Endothelial cell (in vitro differentiated cells): ENCODE measurements around the gene FBXO3. TPM values are rescaled to one million over a fixed set of nuclear protein-coding genes. Genes with fewer than 3 reads are reported as not detected.

ENCODE experiments used
- DNase-seq: peaks from one replicate; pipeline ENCODE4 v3.0.0; 2021; ENCODE audit warnings: low spot score
- H3K27ac Mint-ChIP-seq: one replicate; pipeline ENCODE4 v1.8.0; 2021; ENCODE audit warnings: mixed read lengths, inconsistent platforms; ENCODE audit not compliant: unreplicated experiment
- H3K27me3 Mint-ChIP-seq: one replicate; pipeline ENCODE4 v1.8.0; 2021; ENCODE audit warnings: mild to moderate bottlenecking, moderate library complexity, mixed read lengths, inconsistent platforms; ENCODE audit not compliant: unreplicated experiment
- H3K36me3 Mint-ChIP-seq: one replicate; pipeline ENCODE4 v1.8.0; 2021; ENCODE audit warnings: mild to moderate bottlenecking, low read depth, mixed read lengths, inconsistent platforms; ENCODE audit not compliant: unreplicated experiment
- H3K4me1 Mint-ChIP-seq: one replicate; pipeline ENCODE4 v1.8.0; 2021; ENCODE audit warnings: mild to moderate bottlenecking, mixed read lengths, inconsistent platforms; ENCODE audit not compliant: unreplicated experiment
- H3K4me3 Mint-ChIP-seq: one replicate; pipeline ENCODE4 v1.8.0; 2021; ENCODE audit warnings: mild to moderate bottlenecking, mixed read lengths, inconsistent platforms; ENCODE audit not compliant: unreplicated experiment
- H3K9me3 Mint-ChIP-seq: one replicate; pipeline ENCODE4 v1.8.0; 2021; ENCODE audit warnings: mixed read lengths, inconsistent platforms; ENCODE audit not compliant: unreplicated experiment
- CTCF ChIP-seq: fragments of 200-600 bp; sonication (generic); IDR thresholded peaks from one replicate; pipeline ENCODE4 v1.5.0; 2021; ENCODE audit warnings: antibody characterized with exemption; ENCODE audit not compliant: unreplicated experiment
- total RNA-seq: library from RNA; stranded (reverse); fragmentation: NEBNext Ultra II Directional; extraction: Animal tissue kit (Norgen Biotek cat#: 25700); gene quantifications from one replicate; pipeline ENCODE4 v1.2.1, GENCODE V29; 2021; ENCODE audit not compliant: unreplicated experiment

FBXO3 gene
- total RNA-seq, 1 donor from 2014 or later, result 22.6 TPM

- H3K4me1 Mint-ChIP-seq, result peaks cover 17% of the 10 kb centered on the region
- no peak for DNase-seq
These were observed 38.8 kb downstream of the FBXO3 start for GRCh38 chr11:33735271-33736147.

GRCh38 chr11:33734441-33735270 is 39.7 kb downstream of the FBXO3 start:
- peaks cover 5% of the 10 kb centered on the region for H3K36me3 Mint-ChIP-seq
- TF ChIP-seq CTCF, result no peak
- no peak overlapping the region for H3K27ac Mint-ChIP-seq
- H3K27me3 Mint-ChIP-seq, result no peaks in the 10 kb centered on the region
- H3K4me1 Mint-ChIP-seq, result peaks cover 17% of the 10 kb centered on the region
- H3K4me3 Mint-ChIP-seq, result peak overlapping the region; percentile 91
- H3K9me3 Mint-ChIP-seq, result no peaks in the 10 kb centered on the region
- DNase-seq, result no peak

More at GRCh38 chr11:33735271-33736147, 38.8 kb downstream of the FBXO3 start:
- TF ChIP-seq CTCF, result no peak
- Mint-ChIP-seq H3K27me3 (no peaks in the 10 kb centered on the region), H3K36me3 (peaks cover 5% of the 10 kb centered on the region), H3K4me3 (peak overlapping the region; percentile 91), H3K27ac (no peak overlapping the region), H3K9me3 (no peaks in the 10 kb centered on the region)

- Mint-ChIP-seq H3K4me3 (no peak overlapping the region), H3K4me1 (peaks cover 17% of the 10 kb centered on the region), H3K36me3 (peaks cover 5% of the 10 kb centered on the region), H3K9me3 (no peaks in the 10 kb centered on the region), H3K27me3 (no peaks in the 10 kb centered on the region), H3K27ac (no peak overlapping the region)
- no peak for DNase-seq
- no peak for TF ChIP-seq CTCF
These were observed 40.3 kb downstream of the FBXO3 start for GRCh38 chr11:33733980-33734379.

- no peaks in the 10 kb centered on the region for H3K9me3 Mint-ChIP-seq
- DNase-seq, result no peak
- H3K4me3 Mint-ChIP-seq, result no peak overlapping the region
- no peak for TF ChIP-seq CTCF
- H3K4me1 Mint-ChIP-seq, result peaks cover 14% of the 10 kb centered on the region
- H3K27ac Mint-ChIP-seq, result no peak overlapping the region
- H3K27me3 Mint-ChIP-seq, result no peaks in the 10 kb centered on the region
- peaks cover 5% of the 10 kb centered on the region for H3K36me3 Mint-ChIP-seq
These were observed 42.4 kb downstream of the FBXO3 start for GRCh38 chr11:33731723-33732531.
